ENCODE measurements around the gene MIA2. TPM values are rescaled to one million over a fixed set of nuclear protein-coding genes. Genes with fewer than 3 reads are reported as not detected.
"Not testable (repeated sequence)": the region's sequence is repeated elsewhere in the genome, so short reads cannot be mapped to it uniquely, and the experiment has no call there.

The MIA2 gene
- total RNA-seq, 1 donor from 2014 or later: 25.3 TPM

- intact Hi-C loops (cut with DNase I): no loop called here
- no peaks in the 10 kb centered on the region for H3K27me3 ChIP-seq
- H3K4me3 ChIP-seq: no peak overlapping the region
- H3K36me3 ChIP-seq: no peaks in the 10 kb centered on the region
- no peak overlapping the region for H3K27ac ChIP-seq
- H3K4me1 ChIP-seq: no peaks in the 10 kb centered on the region
- H3K9me3 ChIP-seq: no peaks in the 10 kb centered on the region
- TF ChIP-seq POLR2AphosphoS5 (IDR thresholded peaks at IDR 0.05; ENCODE audit: insufficient read depth in 1 of 2, low read depth in 1 of 2) (no peak), POLR2A (IDR thresholded peaks at IDR 0.05) (no peak)
- TF ChIP-seq, protein P1, sequence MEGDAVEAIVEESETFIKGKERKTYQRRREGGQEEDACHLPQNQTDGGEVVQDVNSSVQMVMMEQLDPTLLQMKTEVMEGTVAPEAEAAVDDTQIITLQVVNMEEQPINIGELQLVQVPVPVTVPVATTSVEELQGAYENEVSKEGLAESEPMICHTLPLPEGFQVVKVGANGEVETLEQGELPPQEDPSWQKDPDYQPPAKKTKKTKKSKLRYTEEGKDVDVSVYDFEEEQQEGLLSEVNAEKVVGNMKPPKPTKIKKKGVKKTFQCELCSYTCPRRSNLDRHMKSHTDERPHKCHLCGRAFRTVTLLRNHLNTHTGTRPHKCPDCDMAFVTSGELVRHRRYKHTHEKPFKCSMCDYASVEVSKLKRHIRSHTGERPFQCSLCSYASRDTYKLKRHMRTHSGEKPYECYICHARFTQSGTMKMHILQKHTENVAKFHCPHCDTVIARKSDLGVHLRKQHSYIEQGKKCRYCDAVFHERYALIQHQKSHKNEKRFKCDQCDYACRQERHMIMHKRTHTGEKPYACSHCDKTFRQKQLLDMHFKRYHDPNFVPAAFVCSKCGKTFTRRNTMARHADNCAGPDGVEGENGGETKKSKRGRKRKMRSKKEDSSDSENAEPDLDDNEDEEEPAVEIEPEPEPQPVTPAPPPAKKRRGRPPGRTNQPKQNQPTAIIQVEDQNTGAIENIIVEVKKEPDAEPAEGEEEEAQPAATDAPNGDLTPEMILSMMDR (IDR thresholded peaks at IDR 0.05): no peak
- DNase-seq (ENCODE audit: extremely low spot score in 2 of 2): no peak
These were observed 930 bp upstream of the MIA2 start for GRCh38 chr14:39232554-39233415.

GRCh38 chr14:39234986-39235385, 1.3 kb downstream of the MIA2 start:
- DNase-seq (ENCODE audit: extremely low spot score in 2 of 2); H3K4me3 ChIP-seq; H3K27me3 ChIP-seq; H3K4me1 ChIP-seq; intact Hi-C loops (cut with DNase I); H3K27ac ChIP-seq; H3K36me3 ChIP-seq; H3K9me3 ChIP-seq: not testable (repeated sequence)

DNA sequence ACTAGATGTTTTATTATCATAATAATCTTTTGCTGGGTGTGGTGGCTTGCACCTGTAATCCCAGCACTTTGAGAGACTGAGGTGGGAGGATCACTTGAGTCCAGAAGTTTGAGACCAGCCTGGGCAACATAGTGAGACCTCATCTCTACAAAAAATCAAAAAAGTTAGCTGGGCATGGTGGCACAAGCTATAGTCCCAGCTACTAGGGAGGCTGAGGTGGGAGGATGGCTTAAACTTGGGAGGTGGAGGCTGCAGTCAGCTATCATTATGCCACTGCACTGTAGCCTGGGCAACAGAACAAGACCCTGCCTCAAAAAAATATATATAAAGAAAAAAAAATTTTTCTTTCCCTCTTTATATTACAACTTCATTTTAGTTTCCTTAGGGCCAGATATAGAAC, 1.8 kb downstream of the MIA2 start:
- H3K9me3 ChIP-seq; H3K4me3 ChIP-seq; H3K36me3 ChIP-seq; intact Hi-C loops (cut with DNase I); H3K4me1 ChIP-seq; H3K27me3 ChIP-seq; H3K27ac ChIP-seq; DNase-seq (ENCODE audit: extremely low spot score in 2 of 2): not testable (repeated sequence)

DNA sequence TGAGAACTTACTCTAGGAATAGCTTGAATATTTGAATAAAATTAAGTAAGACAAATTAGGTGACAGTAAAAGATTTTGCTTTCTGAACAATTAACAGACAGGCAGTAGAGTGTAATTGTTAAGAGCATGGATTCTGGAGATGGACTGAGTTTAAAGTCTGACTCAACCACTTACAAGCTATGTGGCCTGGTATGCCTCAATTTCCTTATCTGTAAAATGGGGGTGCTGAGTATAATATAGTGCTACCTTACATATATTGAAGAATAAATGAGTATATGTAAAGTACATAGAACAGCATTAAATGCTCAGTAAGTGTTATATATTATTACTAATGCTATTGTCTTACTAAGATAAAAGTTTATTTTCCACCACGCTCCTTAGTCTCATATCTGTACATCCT, 7.1 kb downstream of the MIA2 start:
- Histone ChIP-seq H3K4me3 (no peak overlapping the region), H3K27ac (no peak overlapping the region), H3K4me1 (no peaks in the 10 kb centered on the region), H3K36me3 (no peaks in the 10 kb centered on the region), H3K9me3 (no peaks in the 10 kb centered on the region), H3K27me3 (no peaks in the 10 kb centered on the region)
- TF ChIP-seq POLR2A (IDR thresholded peaks at IDR 0.05): no peak
- TF ChIP-seq, protein P1 (IDR thresholded peaks at IDR 0.05): no peak
- no peak for TF ChIP-seq POLR2AphosphoS5 (IDR thresholded peaks at IDR 0.05; ENCODE audit: insufficient read depth in 1 of 2, low read depth in 1 of 2)
- intact Hi-C loops (cut with DNase I): no loop called here
- DNase-seq (ENCODE audit: extremely low spot score in 2 of 2): no peak

DNA sequence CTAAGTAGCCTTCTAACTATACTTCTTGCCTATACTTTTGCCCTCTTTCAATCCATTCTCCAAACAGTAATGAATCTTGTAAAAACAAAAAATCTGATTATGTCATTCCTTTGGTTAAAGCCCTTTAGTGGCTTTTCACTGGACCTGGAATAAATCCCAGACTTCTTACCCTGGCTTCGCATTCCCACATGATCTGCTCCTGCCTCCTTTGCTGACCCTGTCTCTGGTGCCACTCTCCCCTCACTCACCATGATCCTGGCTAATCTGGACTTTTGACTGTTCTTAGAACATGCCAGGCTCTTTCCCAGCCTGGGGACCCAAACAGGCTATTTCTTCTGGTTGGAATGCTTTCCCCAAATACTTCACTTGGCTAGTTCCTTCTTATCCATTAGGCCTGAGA, 7.9 kb downstream of the MIA2 start:
- intact Hi-C loops (cut with DNase I): no loop called here
- no peaks in the 10 kb centered on the region for H3K4me1 ChIP-seq
- no peak overlapping the region for H3K4me3 ChIP-seq
- no peaks in the 10 kb centered on the region for H3K27me3 ChIP-seq
- no peak for TF ChIP-seq POLR2AphosphoS5 (IDR thresholded peaks at IDR 0.05; ENCODE audit: insufficient read depth in 1 of 2, low read depth in 1 of 2)
- TF ChIP-seq POLR2A (IDR thresholded peaks at IDR 0.05): no peak
- TF ChIP-seq, protein P1 (IDR thresholded peaks at IDR 0.05): no peak
- no peaks in the 10 kb centered on the region for H3K36me3 ChIP-seq
- DNase-seq (ENCODE audit: extremely low spot score in 2 of 2): no peak
- no peaks in the 10 kb centered on the region for H3K9me3 ChIP-seq
- H3K27ac ChIP-seq: no peak overlapping the region

DNA sequence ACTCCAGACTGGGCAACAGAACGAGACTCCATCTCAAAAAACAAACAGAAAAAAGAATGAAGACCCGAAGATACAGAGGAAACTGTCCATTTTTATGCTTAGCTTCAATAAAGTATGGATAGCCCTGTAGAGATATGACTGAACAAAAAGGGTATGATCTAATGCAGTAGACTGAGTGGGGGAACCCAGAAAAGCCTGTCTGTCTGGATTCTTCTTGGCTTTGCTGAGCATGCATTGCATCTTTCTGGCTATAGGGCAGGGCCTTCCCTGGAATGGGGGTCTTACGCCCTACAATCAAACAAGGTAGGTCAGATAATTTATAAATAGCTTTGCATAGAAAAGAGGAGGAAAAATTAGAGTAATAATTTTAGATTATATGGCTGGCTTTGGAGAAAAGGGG, 10.1 kb downstream of the MIA2 start:
- Histone ChIP-seq H3K27ac (no peak overlapping the region), H3K4me3 (no peak overlapping the region), H3K9me3 (no peaks in the 10 kb centered on the region), H3K36me3 (no peaks in the 10 kb centered on the region), H3K27me3 (no peaks in the 10 kb centered on the region), H3K4me1 (no peaks in the 10 kb centered on the region)
- TF ChIP-seq, protein P1 (IDR thresholded peaks at IDR 0.05): no peak
- TF ChIP-seq POLR2A (IDR thresholded peaks at IDR 0.05) (no peak), POLR2AphosphoS5 (IDR thresholded peaks at IDR 0.05; ENCODE audit: insufficient read depth in 1 of 2, low read depth in 1 of 2) (no peak)
- intact Hi-C loops (cut with DNase I): no loop called here
- no peak for DNase-seq (ENCODE audit: extremely low spot score in 2 of 2)

Data from vagina (tissue), 2 donors.